Measurements from ENCODE around the gene VGLL3. TPM values are rescaled to one million over a fixed set of nuclear protein-coding genes. Genes with fewer than 3 reads are reported as not detected.

Gene VGLL3
- total RNA-seq, 1 donor from 2014 or later: 40.2 TPM

- ATAC-seq: no peak
- H3K9me3 ChIP-seq: no peaks in the 10 kb centered on the region
- H3K36me3 ChIP-seq: no peaks in the 10 kb centered on the region
- intact Hi-C loops (cut with DNase I): no loop called here
- TF ChIP-seq CTCF (IDR thresholded peaks at IDR 0.05): no peak
- H3K27ac ChIP-seq: no peak overlapping the region
- H3K27me3 ChIP-seq (ENCODE audit: low read depth): no peaks in the 10 kb centered on the region
- no peaks in the 10 kb centered on the region for H3K4me1 ChIP-seq
- no peak for DNase-seq
- no peak overlapping the region for H3K4me3 ChIP-seq
Observed at GRCh38 chr3:86973440-86973839, 17.5 kb downstream of the VGLL3 start.

GRCh38 chr3:86969500-86970189 lies 21.3 kb downstream of the VGLL3 start:
- peak; percentile 63 for TF ChIP-seq CTCF (IDR thresholded peaks at IDR 0.05)
- ATAC-seq: no peak

GRCh38 chr3:86968244-86968932 lies 22.6 kb downstream of the VGLL3 start:
- peak in 1 of 2 donors; percentile 21 for ATAC-seq
- no peaks in the 10 kb centered on the region for H3K27me3 ChIP-seq (ENCODE audit: low read depth)

More at GRCh38 chr3:86969500-86970189, 21.3 kb downstream of the VGLL3 start:
- Histone ChIP-seq H3K4me1 (no peaks in the 10 kb centered on the region), H3K27ac (no peak overlapping the region), H3K9me3 (no peaks in the 10 kb centered on the region), H3K36me3 (no peaks in the 10 kb centered on the region), H3K27me3 (ENCODE audit: low read depth) (no peaks in the 10 kb centered on the region), H3K4me3 (no peak overlapping the region)
- intact Hi-C loops (cut with DNase I): no loop called here
- DNase-seq: no peak

GRCh38 chr3:86967062-86967461 lies 23.9 kb downstream of the VGLL3 start:
- intact Hi-C loops (cut with DNase I): no loop called here
- no peak for ATAC-seq
- Histone ChIP-seq H3K27me3 (ENCODE audit: low read depth) (no peaks in the 10 kb centered on the region), H3K4me1 (no peaks in the 10 kb centered on the region), H3K36me3 (no peaks in the 10 kb centered on the region), H3K4me3 (no peak overlapping the region), H3K9me3 (no peaks in the 10 kb centered on the region), H3K27ac (no peak overlapping the region)
- TF ChIP-seq CTCF (IDR thresholded peaks at IDR 0.05): no peak
- no peak for DNase-seq

More at GRCh38 chr3:86968244-86968932, 22.6 kb downstream of the VGLL3 start:
- Histone ChIP-seq H3K36me3 (no peaks in the 10 kb centered on the region), H3K9me3 (no peaks in the 10 kb centered on the region), H3K27ac (no peak overlapping the region), H3K4me1 (no peaks in the 10 kb centered on the region), H3K4me3 (no peak overlapping the region)
- no peak for TF ChIP-seq CTCF (IDR thresholded peaks at IDR 0.05)
- no peak for DNase-seq
- intact Hi-C loops (cut with DNase I): no loop called here

- ATAC-seq: no peak
- intact Hi-C loops (cut with DNase I): no loop called here
- no peak overlapping the region for H3K4me3 ChIP-seq
- H3K36me3 ChIP-seq: no peaks in the 10 kb centered on the region
- no peak for DNase-seq
- TF ChIP-seq CTCF (IDR thresholded peaks at IDR 0.05): no peak
- H3K4me1 ChIP-seq: no peaks in the 10 kb centered on the region
- H3K9me3 ChIP-seq: no peaks in the 10 kb centered on the region
- H3K27ac ChIP-seq: no peak overlapping the region
- no peaks in the 10 kb centered on the region for H3K27me3 ChIP-seq (ENCODE audit: low read depth)
Observed at GRCh38 chr3:86965166-86965565, 25.8 kb downstream of the VGLL3 start.
